ENCODE measurements around the gene TSNAX.
"Not testable (repeated sequence)": the region's sequence is repeated elsewhere in the genome, so short reads cannot be mapped to it uniquely, and the experiment has no call there.

The TSNAX gene

GRCh38 chr1:231528172-231529029, at the start of gene TSNAX:
TSS of gene TSNAX (plus strand) at chr1:231528669. CDS start at chr1:231528811, 142 bp downstream.
- peak; percentile 96 for DNase-seq

- no peak for DNase-seq
These were observed 49.7 kb upstream of the TSNAX start for GRCh38 chr1:231478811-231479210.

- DNase-seq, result no peak
These were observed 48.5 kb upstream of the TSNAX start for GRCh38 chr1:231480008-231480407.

- no peak for DNase-seq
These were observed 47.2 kb upstream of the TSNAX start for GRCh38 chr1:231481289-231481688.

- no peak for DNase-seq
These were observed 43.3 kb upstream of the TSNAX start for GRCh38 chr1:231485029-231485784.

- no peak for DNase-seq
These were observed 41.5 kb upstream of the TSNAX start for GRCh38 chr1:231487019-231487418.

- DNase-seq, result no peak
These were observed 40.6 kb upstream of the TSNAX start for GRCh38 chr1:231487910-231488309.

GRCh38 chr1:231493421-231494185, 34.9 kb upstream of the TSNAX start:
- DNase-seq, result peak; percentile 16

- DNase-seq, result no peak
These were observed 33.9 kb upstream of the TSNAX start for GRCh38 chr1:231494439-231495110.

GRCh38 chr1:231497629-231498152, 30.8 kb upstream of the TSNAX start:
- no peak for DNase-seq

- no peak for DNase-seq
These were observed 29.2 kb upstream of the TSNAX start for GRCh38 chr1:231499148-231499763.

- no peak for DNase-seq
These were observed 27.8 kb upstream of the TSNAX start for GRCh38 chr1:231500666-231501065.

GRCh38 chr1:231503168-231503567, 25.3 kb upstream of the TSNAX start:
- DNase-seq, result not testable (repeated sequence)

GRCh38 chr1:231507476-231508355, 20.8 kb upstream of the TSNAX start:
- DNase-seq, result no peak

- no peak for DNase-seq
These were observed 20.0 kb upstream of the TSNAX start for GRCh38 chr1:231508497-231508896.

- DNase-seq, result no peak
These were observed 19.5 kb upstream of the TSNAX start for GRCh38 chr1:231508941-231509340.

- no peak for DNase-seq
These were observed 16.2 kb upstream of the TSNAX start for GRCh38 chr1:231512147-231512698.

GRCh38 chr1:231515748-231516147, 12.7 kb upstream of the TSNAX start:
- peak; percentile 11 for DNase-seq

GRCh38 chr1:231517076-231517475, 11.4 kb upstream of the TSNAX start:
- DNase-seq, result no peak

- no peak for DNase-seq
These were observed 9.9 kb upstream of the TSNAX start for GRCh38 chr1:231518485-231519034.
